Activated CD8-positive, alpha-beta memory T cell treated with anti-CD3 and anti-CD28 coated beads for 48 hours (primary cell): ENCODE data around the gene HBE1.
"Not testable (repeated sequence)": the region's sequence is repeated elsewhere in the genome, so short reads cannot be mapped to it uniquely, and the experiment has no call there.

Experiments
- DNase-seq, 3 experiments: peaks; one replicate each; pipeline ENCODE4 v3.0.0-alpha.2; 2020; ENCODE audit warnings: low read depth in 2 of 3, low spot score in 2 of 3

Gene HBE1

GRCh38 chr11:5253440-5253839 is 16.3 kb downstream of the HBE1 start:
- DNase-seq = not testable (repeated sequence)

DNA sequence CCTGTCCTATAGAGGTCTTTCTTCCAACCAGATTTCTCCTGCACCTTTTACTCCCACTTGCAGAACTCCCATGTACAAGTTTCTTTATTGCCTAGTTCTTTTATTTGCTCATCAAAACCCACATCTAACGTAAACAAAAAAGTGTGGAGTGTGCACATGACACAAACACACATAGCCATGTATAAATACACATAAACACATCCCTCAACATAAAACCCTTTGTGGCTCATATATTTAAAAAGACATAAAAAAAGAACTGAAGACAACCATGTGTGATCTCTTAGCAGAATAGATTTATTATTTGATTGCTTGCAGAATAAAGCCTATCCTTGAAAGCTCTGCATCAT is 16.9 kb downstream of the HBE1 start:
- DNase-seq = no peak

DNA sequence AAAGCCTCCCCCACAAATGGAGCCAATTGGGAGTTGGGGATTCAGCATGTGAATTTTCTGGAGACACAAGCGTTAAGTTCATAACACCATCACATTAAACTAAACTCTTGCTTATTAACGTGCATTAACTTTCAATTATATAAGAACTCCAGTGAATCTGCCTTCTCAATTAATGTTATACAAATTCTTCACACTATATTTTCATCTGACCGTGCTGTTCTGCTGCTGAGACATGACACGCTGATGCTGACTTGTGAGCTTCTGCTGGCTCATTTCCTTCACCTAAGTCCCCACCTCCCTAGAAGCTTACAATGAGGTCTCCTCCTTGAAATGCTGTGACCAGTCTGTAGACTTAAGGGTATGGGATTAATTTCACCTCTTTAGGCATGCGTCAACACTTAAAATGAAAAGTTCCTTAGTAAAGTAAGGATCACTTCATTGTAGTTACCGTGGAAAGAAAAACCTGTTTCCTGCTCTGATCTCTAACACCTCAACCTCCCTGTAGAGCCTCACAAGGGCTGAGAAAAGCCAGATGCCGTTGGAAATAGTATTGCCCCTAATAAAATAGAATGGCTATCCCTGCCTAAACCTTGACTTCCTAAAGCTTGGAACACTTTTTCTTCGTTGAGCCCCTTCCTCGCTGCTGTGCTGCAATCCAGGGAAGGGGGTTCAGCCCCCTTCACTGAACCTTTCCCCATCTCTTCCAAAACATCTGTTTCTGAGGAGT is 17.4 kb downstream of the HBE1 start:
- no peak for DNase-seq

GRCh38 chr11:5251746-5252145 is 18.0 kb downstream of the HBE1 start:
- DNase-seq = no peak

- DNase-seq = no peak
These were observed 19.1 kb downstream of the HBE1 start for GRCh38 chr11:5250543-5251204.

GRCh38 chr11:5249807-5250396 is 19.8 kb downstream of the HBE1 start, which contains the start of gene HBG1:
HBG1 (minus strand) TSS chr11:5249857; CDS start chr11:5249804, 53 bp downstream.
- not testable (repeated sequence) for DNase-seq

- DNase-seq = not testable (repeated sequence)
These were observed 21.2 kb downstream of the HBE1 start for GRCh38 chr11:5248498-5248897.

DNA sequence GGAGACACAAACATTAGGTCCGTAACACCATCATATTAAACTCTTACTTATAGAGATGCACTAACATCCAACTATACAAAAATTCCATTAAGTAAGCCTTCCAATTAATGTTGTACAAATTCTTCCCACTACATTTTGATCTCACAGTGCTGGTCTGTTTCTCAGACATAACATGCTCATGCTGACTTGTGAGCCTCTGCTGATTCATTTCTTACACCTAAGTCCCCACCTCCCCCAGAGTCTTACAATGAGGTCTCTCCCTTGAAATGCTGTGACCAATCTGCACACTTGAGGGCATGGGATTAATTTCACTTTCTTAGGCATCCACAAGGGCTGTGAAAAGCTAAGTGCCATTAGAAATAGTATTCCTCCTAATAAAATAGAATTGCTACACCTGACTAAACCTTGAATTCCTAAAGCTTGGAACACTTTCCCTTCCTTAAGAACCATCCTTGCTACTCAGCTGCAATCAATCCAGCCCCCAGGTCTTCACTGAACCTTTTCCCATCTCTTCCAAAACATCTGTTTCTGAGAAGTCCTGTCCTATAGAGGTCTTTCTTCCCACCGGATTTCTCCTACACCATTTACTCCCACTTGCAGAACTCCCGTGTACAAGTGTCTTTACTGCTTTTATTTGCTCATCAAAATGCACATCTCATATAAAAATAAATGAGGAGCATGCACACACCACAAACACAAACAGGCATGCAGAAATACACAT is 22.1 kb downstream of the HBE1 start:
- DNase-seq = no peak

GRCh38 chr11:5246772-5247471 is 22.8 kb downstream of the HBE1 start:
- DNase-seq = no peak

GRCh38 chr11:5245155-5245554 is 24.6 kb downstream of the HBE1 start:
- no peak for DNase-seq

GRCh38 chr11:5243816-5244180 is 25.9 kb downstream of the HBE1 start:
- DNase-seq = no peak

DNA sequence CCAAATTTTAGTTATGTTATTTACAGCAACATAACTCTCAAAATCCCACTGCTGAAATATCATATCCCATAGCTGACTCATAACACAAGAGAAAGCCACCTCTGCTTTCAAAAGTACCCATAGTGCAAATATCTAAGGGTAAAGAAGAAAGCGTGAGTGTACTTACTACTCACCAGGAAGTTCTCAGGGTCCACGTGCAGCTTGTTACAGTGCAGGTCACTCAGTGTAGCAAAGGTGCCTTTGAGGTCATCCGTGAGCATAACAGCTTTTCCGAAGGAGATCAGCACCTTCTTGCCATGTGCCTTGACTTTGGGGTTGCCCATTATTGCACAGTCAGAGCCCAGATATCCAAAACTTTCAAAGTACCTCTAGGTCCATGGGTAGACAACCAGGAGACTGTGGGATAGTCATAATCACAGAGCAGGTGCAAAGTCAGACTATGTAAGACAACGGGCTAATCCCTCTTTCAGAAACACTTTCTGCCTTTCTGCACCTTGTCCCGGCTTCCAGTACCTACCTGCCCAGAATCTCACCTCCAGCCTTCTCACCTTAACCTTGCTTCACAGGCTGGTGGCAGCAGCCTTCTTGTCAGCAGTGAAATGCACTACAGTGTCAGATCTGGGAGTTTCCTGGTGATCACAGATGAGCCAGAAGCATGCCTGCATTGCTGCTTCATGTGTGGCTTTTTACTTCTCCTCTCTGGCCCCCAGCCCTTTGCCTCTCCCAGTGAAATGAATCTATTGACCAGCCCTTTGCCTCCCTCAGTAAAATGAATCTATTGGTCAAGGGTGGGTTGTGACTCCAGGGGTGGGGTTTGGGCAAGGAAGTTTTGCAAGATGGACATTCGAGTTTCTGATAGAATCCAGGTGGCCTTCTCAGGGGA is 26.6 kb downstream of the HBE1 start:
- DNase-seq = no peak

DNA sequence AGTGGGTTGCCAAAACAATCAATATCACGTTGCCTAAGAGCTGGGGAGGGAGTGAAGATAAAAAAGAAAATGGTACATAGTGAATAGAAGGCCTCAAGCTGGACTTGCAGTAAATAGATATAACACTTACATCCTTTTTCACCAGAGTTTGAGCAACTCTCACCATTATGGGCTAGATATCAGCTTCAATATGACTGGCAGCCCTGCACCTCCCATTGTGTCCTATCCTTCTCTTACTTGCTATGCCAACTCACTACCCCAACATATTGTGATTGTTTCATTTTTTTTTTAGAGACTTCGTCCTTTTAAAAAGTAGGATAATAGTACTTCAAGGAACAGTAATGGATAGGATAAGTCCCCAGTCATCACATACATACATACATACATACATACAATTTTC is 27.5 kb downstream of the HBE1 start:
- no peak for DNase-seq

DNA sequence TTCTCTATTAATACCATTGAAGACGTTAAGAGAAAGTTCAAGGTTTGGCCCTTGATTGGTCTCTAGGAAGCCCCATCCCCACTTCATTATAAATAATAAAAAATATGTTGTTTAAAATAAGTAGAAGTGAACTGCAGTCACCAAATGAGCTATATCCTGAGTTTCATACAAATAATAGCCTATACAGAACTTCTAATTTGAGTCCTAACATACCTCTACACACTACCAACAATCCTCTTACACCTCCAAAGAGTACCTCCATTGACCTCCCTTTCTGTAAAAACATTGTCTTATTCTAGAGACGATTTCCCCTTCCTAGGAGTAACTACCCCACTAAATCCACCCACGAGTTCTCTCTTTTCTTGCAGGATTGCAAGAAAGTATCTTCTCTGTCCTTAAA is 28.3 kb downstream of the HBE1 start:
- no peak for DNase-seq

DNA sequence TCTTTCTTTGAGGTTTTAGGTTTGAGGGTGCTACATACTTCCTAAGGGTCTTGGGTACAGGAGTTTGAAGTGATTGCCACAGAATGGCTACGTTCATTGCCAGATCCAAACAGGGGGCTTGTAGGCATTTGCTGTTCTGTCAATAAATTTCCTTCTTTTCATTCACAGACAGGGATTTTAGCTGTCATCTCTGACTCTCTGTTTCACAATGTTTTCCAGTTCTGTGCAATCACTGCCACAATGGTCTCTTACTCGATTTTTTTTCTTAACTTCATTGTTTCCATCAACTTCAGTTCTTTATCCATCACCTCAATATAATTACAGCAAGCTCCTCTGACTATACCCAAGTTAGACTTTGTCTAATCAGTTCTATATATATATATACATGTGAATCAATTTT is 29.3 kb downstream of the HBE1 start:
- DNase-seq = no peak

GRCh38 chr11:5240056-5240455 is 29.7 kb downstream of the HBE1 start:
- no peak for DNase-seq

- DNase-seq = no peak
These were observed 30.7 kb downstream of the HBE1 start for GRCh38 chr11:5239046-5239445.

DNA sequence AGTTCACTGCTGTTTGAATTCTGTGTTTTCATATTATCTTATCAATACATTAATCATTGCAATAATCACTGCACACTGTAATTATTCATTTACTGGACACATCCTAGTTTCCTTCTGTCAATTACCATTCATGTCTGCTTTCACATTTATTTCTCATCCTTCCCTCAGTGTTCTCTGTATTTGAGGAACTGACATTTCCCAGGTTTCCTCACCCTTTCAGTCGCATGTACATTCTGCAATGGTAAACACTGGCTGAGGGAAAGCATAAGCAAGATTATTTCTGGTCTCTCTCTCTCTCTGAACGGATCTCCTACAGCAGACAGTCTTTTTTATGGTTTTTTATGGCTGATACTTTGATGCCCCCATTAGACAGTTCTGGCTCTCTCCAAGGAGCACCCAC is 31.3 kb downstream of the HBE1 start:
- no peak for DNase-seq

GRCh38 chr11:5237420-5237819 is 32.3 kb downstream of the HBE1 start:
- DNase-seq = no peak

DNA sequence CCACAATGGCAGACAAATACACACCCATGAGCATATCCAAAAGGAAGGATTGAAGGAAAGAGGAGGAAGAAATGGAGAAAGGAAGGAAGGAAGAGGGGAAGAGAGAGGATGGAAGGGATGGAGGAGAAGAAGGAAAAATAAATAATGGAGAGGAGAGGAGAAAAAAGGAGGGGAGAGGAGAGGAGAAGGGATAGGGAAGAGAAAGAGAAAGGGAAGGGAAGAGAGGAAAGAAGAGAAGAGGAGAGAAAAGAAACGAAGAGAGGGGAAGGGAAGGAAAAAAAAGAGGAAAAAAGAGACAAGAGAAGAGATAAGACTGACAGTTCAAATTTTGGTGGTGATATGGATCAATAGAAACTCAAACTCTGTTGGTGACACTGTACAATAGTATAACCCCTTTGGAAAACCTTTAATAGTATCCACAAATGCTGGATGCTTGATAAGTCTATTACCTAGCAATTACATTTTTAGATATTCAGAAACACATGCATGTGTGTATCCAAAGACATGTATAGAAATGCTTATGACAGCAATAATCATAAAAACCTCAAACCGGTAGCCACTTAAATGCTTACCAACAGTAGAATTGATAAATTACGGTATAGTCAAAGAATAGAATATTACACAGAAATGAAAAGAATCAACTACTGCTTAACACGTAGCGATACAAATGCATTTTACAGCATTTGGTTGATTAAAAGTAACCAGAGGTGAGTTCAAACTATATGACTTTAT is 34.2 kb downstream of the HBE1 start:
- no peak for DNase-seq
